Measurements from ENCODE around the gene NR2F1.

NR2F1 gene

DNA sequence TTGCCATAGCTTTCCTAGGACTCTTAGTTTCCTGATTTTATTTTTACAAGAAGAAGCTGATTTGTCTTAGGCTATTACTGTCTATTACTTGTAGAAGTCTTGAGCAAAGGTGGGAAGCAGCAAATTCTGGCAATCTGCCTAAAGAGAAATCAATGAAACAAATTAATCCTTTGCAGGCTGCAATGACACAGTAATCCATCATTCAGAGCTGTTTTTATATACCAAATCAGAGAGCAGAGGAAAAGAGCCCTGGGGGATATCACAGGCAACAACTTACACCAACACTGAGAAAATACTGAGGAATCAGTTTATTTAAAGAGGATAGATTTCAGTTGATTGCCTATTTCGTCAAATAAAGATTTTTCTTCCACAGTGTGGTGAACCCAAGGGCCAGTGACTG is 15.6 kb upstream of the NR2F1 start:
- no peak for ATAC-seq
- TF ChIP-seq TCF4 (CRISPR knock-in tag; IDR thresholded peaks at IDR 0.05; ENCODE audit: borderline replicate concordance) (no peak), OSR1 (CRISPR knock-in tag; IDR thresholded peaks at IDR 0.05) (no peak), GLIS3 (CRISPR knock-in tag; IDR thresholded peaks at IDR 0.05) (no peak), SNAI2 (CRISPR knock-in tag; IDR thresholded peaks at IDR 0.05) (no peak)

DNA sequence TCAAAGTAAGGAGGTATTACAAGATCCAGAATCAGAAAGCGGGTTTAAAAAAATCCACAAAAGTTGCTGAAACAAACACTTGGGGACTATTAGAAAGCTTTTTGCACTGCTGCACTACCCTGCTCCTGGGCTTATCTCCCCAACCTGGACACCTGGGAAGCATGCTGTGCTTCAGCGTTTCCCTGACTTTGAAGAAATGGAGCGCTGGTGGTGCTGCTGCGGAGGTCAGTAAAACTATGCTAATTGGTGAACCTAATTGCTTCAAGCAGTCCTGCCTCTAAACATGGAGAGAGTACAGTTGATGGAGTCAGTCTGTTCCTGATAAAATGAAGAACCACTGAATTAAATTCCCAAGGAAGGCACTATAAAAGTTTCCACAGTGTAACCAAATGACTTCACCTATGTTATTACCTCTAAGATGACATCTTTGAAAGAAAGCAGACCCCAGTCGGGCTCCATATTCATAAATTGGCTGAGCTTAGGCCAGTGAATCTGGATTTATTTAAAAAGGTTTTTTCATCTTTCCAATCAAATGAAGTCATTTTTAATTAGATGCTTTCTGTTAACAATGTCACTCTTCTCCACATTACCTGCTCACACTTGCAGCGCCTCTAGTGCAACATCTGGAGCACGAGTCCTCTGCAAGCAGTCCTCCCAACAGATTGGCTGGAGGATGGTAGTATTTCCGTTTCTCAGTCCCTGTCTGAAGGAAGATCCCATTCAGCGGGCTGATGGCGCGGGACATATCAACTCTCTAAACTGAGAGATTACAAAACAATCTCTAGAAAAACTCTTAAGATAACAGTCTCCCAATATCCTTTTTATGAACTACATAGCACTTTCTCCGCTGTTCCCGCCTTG is 13.5 kb upstream of the NR2F1 start:
- peak; percentile 80 for ATAC-seq
- TF ChIP-seq TCF4 (CRISPR knock-in tag; IDR thresholded peaks at IDR 0.05; ENCODE audit: borderline replicate concordance) (peak; percentile 67; the same call in 1 of the 2 replicates), CSDC2 (CRISPR knock-in tag; IDR thresholded peaks at IDR 0.05) (no peak), ZNF8 (CRISPR knock-in tag; IDR thresholded peaks at IDR 0.05) (no peak), ARNTL (CRISPR knock-in tag; IDR thresholded peaks at IDR 0.05; ENCODE audit: borderline replicate concordance, low read depth) (no peak), RARB (CRISPR knock-in tag; IDR thresholded peaks at IDR 0.05) (no peak), GLIS3 (CRISPR knock-in tag; IDR thresholded peaks at IDR 0.05) (no peak), SNAI2 (CRISPR knock-in tag; IDR thresholded peaks at IDR 0.05) (no peak), OSR1 (CRISPR knock-in tag; IDR thresholded peaks at IDR 0.05) (no peak), ZNF565 (CRISPR knock-in tag; conservative IDR thresholded peaks at IDR 0.05; ENCODE audit: low read depth) (no peak), ISL1 (CRISPR knock-in tag; IDR thresholded peaks at IDR 0.05) (peak; percentile 88), ZC3H10 (CRISPR knock-in tag; IDR thresholded peaks at IDR 0.05) (no peak)
- TF ChIP-seq, protein P1, sequence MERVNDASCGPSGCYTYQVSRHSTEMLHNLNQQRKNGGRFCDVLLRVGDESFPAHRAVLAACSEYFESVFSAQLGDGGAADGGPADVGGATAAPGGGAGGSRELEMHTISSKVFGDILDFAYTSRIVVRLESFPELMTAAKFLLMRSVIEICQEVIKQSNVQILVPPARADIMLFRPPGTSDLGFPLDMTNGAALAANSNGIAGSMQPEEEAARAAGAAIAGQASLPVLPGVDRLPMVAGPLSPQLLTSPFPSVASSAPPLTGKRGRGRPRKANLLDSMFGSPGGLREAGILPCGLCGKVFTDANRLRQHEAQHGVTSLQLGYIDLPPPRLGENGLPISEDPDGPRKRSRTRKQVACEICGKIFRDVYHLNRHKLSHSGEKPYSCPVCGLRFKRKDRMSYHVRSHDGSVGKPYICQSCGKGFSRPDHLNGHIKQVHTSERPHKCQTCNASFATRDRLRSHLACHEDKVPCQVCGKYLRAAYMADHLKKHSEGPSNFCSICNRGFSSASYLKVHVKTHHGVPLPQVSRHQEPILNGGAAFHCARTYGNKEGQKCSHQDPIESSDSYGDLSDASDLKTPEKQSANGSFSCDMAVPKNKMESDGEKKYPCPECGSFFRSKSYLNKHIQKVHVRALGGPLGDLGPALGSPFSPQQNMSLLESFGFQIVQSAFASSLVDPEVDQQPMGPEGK (CRISPR knock-in tag; IDR thresholded peaks at IDR 0.05; ENCODE audit: borderline replicate concordance): no peak
- TF ChIP-seq, protein P2, sequence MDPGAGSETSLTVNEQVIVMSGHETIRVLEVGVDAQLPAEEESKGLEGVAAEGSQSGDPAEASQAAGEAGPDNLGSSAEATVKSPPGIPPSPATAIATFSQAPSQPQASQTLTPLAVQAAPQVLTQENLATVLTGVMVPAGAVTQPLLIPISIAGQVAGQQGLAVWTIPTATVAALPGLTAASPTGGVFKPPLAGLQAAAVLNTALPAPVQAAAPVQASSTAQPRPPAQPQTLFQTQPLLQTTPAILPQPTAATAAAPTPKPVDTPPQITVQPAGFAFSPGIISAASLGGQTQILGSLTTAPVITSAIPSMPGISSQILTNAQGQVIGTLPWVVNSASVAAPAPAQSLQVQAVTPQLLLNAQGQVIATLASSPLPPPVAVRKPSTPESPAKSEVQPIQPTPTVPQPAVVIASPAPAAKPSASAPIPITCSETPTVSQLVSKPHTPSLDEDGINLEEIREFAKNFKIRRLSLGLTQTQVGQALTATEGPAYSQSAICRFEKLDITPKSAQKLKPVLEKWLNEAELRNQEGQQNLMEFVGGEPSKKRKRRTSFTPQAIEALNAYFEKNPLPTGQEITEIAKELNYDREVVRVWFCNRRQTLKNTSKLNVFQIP (CRISPR knock-in tag; IDR thresholded peaks at IDR 0.05; ENCODE audit: borderline replicate concordance, low read depth): no peak
- TF ChIP-seq, protein P3, sequence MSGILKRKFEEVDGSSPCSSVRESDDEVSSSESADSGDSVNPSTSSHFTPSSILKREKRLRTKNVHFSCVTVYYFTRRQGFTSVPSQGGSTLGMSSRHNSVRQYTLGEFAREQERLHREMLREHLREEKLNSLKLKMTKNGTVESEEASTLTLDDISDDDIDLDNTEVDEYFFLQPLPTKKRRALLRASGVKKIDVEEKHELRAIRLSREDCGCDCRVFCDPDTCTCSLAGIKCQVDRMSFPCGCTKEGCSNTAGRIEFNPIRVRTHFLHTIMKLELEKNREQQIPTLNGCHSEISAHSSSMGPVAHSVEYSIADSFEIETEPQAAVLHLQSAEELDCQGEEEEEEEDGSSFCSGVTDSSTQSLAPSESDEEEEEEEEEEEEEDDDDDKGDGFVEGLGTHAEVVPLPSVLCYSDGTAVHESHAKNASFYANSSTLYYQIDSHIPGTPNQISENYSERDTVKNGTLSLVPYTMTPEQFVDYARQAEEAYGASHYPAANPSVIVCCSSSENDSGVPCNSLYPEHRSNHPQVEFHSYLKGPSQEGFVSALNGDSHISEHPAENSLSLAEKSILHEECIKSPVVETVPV (CRISPR knock-in tag; IDR thresholded peaks at IDR 0.05): no peak
- TF ChIP-seq, protein P4, sequence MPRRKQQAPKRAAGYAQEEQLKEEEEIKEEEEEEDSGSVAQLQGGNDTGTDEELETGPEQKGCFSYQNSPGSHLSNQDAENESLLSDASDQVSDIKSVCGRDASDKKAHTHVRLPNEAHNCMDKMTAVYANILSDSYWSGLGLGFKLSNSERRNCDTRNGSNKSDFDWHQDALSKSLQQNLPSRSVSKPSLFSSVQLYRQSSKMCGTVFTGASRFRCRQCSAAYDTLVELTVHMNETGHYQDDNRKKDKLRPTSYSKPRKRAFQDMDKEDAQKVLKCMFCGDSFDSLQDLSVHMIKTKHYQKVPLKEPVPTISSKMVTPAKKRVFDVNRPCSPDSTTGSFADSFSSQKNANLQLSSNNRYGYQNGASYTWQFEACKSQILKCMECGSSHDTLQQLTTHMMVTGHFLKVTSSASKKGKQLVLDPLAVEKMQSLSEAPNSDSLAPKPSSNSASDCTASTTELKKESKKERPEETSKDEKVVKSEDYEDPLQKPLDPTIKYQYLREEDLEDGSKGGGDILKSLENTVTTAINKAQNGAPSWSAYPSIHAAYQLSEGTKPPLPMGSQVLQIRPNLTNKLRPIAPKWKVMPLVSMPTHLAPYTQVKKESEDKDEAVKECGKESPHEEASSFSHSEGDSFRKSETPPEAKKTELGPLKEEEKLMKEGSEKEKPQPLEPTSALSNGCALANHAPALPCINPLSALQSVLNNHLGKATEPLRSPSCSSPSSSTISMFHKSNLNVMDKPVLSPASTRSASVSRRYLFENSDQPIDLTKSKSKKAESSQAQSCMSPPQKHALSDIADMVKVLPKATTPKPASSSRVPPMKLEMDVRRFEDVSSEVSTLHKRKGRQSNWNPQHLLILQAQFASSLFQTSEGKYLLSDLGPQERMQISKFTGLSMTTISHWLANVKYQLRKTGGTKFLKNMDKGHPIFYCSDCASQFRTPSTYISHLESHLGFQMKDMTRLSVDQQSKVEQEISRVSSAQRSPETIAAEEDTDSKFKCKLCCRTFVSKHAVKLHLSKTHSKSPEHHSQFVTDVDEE (CRISPR knock-in tag; IDR thresholded peaks at IDR 0.05): peak; percentile 64; the same call in 1 of the 2 replicates
- TF ChIP-seq, protein P5, sequence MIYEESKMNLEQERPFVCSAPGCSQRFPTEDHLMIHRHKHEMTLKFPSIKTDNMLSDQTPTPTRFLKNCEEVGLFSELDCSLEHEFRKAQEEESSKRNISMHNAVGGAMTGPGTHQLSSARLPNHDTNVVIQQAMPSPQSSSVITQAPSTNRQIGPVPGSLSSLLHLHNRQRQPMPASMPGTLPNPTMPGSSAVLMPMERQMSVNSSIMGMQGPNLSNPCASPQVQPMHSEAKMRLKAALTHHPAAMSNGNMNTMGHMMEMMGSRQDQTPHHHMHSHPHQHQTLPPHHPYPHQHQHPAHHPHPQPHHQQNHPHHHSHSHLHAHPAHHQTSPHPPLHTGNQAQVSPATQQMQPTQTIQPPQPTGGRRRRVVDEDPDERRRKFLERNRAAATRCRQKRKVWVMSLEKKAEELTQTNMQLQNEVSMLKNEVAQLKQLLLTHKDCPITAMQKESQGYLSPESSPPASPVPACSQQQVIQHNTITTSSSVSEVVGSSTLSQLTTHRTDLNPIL (CRISPR knock-in tag; IDR thresholded peaks at IDR 0.05; ENCODE audit: low read depth): peak; percentile 81

DNA sequence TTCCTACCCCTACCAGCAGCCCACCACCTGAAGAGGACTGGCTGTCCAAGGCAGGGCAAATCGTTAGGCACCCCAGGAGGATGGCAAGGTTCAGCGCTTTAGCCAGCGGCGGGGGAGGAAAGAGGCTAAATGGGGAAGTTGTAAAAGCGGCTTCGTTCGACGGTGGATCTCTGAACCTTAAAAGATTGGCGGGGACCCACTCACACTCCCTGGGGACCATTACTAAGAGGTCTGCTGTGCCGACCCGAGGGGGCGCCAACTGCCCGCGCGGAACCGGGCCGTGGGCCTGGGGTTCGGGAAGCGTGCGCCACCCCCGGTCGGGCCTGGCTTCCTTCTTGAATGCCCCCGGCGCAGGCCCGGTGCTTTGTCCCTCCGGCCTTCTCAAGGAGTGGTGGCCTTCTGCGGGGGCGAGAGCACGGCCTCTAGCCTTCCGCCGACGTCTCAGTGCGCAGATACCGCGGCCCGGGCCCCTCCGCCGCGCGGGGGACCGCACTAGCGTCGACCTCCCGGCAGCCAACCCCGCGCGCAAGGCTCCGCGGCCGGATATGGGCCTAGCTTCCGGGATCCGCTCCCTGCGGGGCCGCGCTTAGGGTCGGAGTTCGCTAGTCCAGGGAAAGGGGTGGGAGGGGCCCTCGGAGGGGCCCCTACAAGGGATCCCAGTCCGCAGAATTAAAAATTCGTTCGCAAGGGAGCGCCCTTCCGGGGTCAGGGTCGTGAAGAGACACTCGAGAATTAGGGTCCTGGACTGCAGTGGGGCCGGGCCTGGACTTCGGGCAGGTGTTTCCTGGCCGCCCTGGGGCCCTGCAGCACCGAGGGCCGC is 12.5 kb upstream of the NR2F1 start:
- ATAC-seq: no peak
- no peak for TF ChIP-seq ZNF565 (CRISPR knock-in tag; conservative IDR thresholded peaks at IDR 0.05; ENCODE audit: low read depth)
- TF ChIP-seq PPARA (CRISPR knock-in tag; IDR thresholded peaks at IDR 0.05; ENCODE audit: borderline replicate concordance): no peak
- TF ChIP-seq TCF4 (CRISPR knock-in tag; IDR thresholded peaks at IDR 0.05; ENCODE audit: borderline replicate concordance): no peak
- TF ChIP-seq, protein P4 (CRISPR knock-in tag; IDR thresholded peaks at IDR 0.05): no peak
- TF ChIP-seq TOX (CRISPR knock-in tag; IDR thresholded peaks at IDR 0.05; ENCODE audit: borderline replicate concordance): no peak
- TF ChIP-seq BACH2 (CRISPR knock-in tag; IDR thresholded peaks at IDR 0.05; ENCODE audit: borderline replicate concordance): no peak
- no peak for TF ChIP-seq ZFP30 (CRISPR knock-in tag; IDR thresholded peaks at IDR 0.05)
- TF ChIP-seq, protein P2 (CRISPR knock-in tag; IDR thresholded peaks at IDR 0.05; ENCODE audit: borderline replicate concordance, low read depth): no peak
- TF ChIP-seq ISL1 (CRISPR knock-in tag; IDR thresholded peaks at IDR 0.05): no peak
- no peak for TF ChIP-seq ESRRG (CRISPR knock-in tag; IDR thresholded peaks at IDR 0.05)
- TF ChIP-seq ZC3H10 (CRISPR knock-in tag; IDR thresholded peaks at IDR 0.05): no peak

Data from SK-N-SH treated with all-trans-retinoic acid at 6 μM for 48 hours (cell line).